ENCODE measurements around the gene ORAI1.

The ORAI1 gene

GRCh38 chr12:121638298-121639202 is 12.2 kb downstream of the ORAI1 start:
- H3K27ac ChIP-seq (replicated peaks; ENCODE audit: low read length): no peak overlapping the region
- peaks cover 17% of the 10 kb centered on the region for H3K79me1 ChIP-seq (ENCODE audit: low read depth, low read length)
- peaks cover 10 to 17% of the 10 kb centered on the region in 2 donors for H3K36me3 ChIP-seq (replicated peaks in 1 of 2; ENCODE audit: control insufficient read depth in 2 of 2, insufficient read depth in 2 of 2, low read length in 2 of 2)
- no peaks in the 10 kb centered on the region for H3K4me1 ChIP-seq (ENCODE audit: control insufficient read depth in 2 of 2, insufficient read depth in 1 of 2, low read depth in 1 of 2, low read length in 2 of 2)
- DNase-seq (ENCODE audit: low spot score): no peak
- no peak overlapping the region for H2BK5ac ChIP-seq (ENCODE audit: low read length)
- no peak overlapping the region for H3K4me3 ChIP-seq (ENCODE audit: low read length in 2 of 2)
- H4K8ac ChIP-seq (ENCODE audit: low read depth, low read length): peak overlapping the region; percentile 4
- peak overlapping the region; percentile 89 for H3K14ac ChIP-seq (ENCODE audit: low read length)
- peak overlapping the region; percentile 60 for H3K9ac ChIP-seq (ENCODE audit: low read depth, low read length, poor library complexity)
- no peak overlapping the region for H2BK15ac ChIP-seq (ENCODE audit: low read length)
- H4K91ac ChIP-seq (ENCODE audit: low read depth, low read length, poor library complexity): no peak overlapping the region
- no peak overlapping the region for H2BK12ac ChIP-seq (ENCODE audit: low read length)
- H3K9me3 ChIP-seq (replicated peaks in 1 of 2; ENCODE audit: control insufficient read depth in 2 of 2, insufficient read depth in 1 of 2, low read depth in 1 of 2, low read length in 2 of 2): peaks cover 0 to 4% of the 10 kb centered on the region in 2 donors
- no peak overlapping the region for H2AFZ ChIP-seq (ENCODE audit: low read length)
- WGBS, 2 donors (ENCODE audit: extremely low coverage in 2 of 2, insufficient read length in 2 of 2, insufficient replicate concordance in 1 of 2): no CpG with 5 or more reads among the region's 14 CpGs
- peak overlapping the region; percentile 0 for H3K18ac ChIP-seq (ENCODE audit: low read length)
- no peak overlapping the region for H3K4me2 ChIP-seq (ENCODE audit: insufficient read depth, low read length, poor library complexity, severe bottlenecking)
- H3K27me3 ChIP-seq (ENCODE audit: control insufficient read depth in 3 of 3, insufficient read depth in 3 of 3, low read depth in 1 of 3, low read length in 3 of 3): no peaks in the 10 kb centered on the region
- peak overlapping the region; percentile 53 for H3K4ac ChIP-seq (ENCODE audit: low read length)
- no peak overlapping the region for H2BK120ac ChIP-seq (ENCODE audit: low read depth, low read length)
- no peak overlapping the region for H2AK5ac ChIP-seq (ENCODE audit: low read depth, low read length)
- no peak overlapping the region for H3K23ac ChIP-seq (ENCODE audit: low read depth, low read length, poor library complexity)

DNA sequence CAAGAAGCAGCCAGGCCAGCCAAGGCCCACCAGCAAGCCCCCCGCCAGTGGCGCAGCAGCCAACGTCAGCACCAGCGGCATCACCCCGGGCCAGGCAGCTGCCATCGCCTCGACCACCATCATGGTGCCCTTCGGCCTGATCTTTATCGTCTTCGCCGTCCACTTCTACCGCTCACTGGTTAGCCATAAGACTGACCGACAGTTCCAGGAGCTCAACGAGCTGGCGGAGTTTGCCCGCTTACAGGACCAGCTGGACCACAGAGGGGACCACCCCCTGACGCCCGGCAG is 15.0 kb downstream of the ORAI1 start:
- Histone ChIP-seq H2BK5ac (ENCODE audit: low read length) (no peak overlapping the region), H2BK120ac (ENCODE audit: low read depth, low read length) (no peak overlapping the region), H3K23ac (ENCODE audit: low read depth, low read length, poor library complexity) (peak overlapping the region; percentile 85), H3K79me1 (ENCODE audit: low read depth, low read length) (peaks cover 13% of the 10 kb centered on the region), H2BK15ac (ENCODE audit: low read length) (peak overlapping the region; percentile 26), H3K4ac (ENCODE audit: low read length) (peak overlapping the region; percentile 37), H4K91ac (ENCODE audit: low read depth, low read length, poor library complexity) (no peak overlapping the region), H2AK5ac (ENCODE audit: low read depth, low read length) (no peak overlapping the region), H2BK12ac (ENCODE audit: low read length) (no peak overlapping the region), H3K4me3 (ENCODE audit: low read length in 2 of 2) (no peak overlapping the region), H3K27me3 (ENCODE audit: control insufficient read depth in 3 of 3, insufficient read depth in 3 of 3, low read depth in 1 of 3, low read length in 3 of 3) (no peaks in the 10 kb centered on the region), H2AFZ (ENCODE audit: low read length) (no peak overlapping the region), H3K4me1 (ENCODE audit: control insufficient read depth in 2 of 2, insufficient read depth in 1 of 2, low read depth in 1 of 2, low read length in 2 of 2) (no peaks in the 10 kb centered on the region), H3K9ac (ENCODE audit: low read depth, low read length, poor library complexity) (peak overlapping the region; percentile 70), H3K4me2 (ENCODE audit: insufficient read depth, low read length, poor library complexity, severe bottlenecking) (no peak overlapping the region), H3K14ac (ENCODE audit: low read length) (no peak overlapping the region), H3K36me3 (replicated peaks in 1 of 2; ENCODE audit: control insufficient read depth in 2 of 2, insufficient read depth in 2 of 2, low read length in 2 of 2) (peaks cover 8 to 17% of the 10 kb centered on the region in 2 donors), H3K18ac (ENCODE audit: low read length) (peak overlapping the region; percentile 28), H3K9me3 (replicated peaks in 1 of 2; ENCODE audit: control insufficient read depth in 2 of 2, insufficient read depth in 1 of 2, low read depth in 1 of 2, low read length in 2 of 2) (no peaks in the 10 kb centered on the region), H3K27ac (replicated peaks; ENCODE audit: low read length) (no peak overlapping the region), H4K8ac (ENCODE audit: low read depth, low read length) (no peak overlapping the region)
- no peak for DNase-seq (ENCODE audit: low spot score)
- no CpG with 5 or more reads among the region's 18 CpGs for WGBS, 2 donors (ENCODE audit: extremely low coverage in 2 of 2, insufficient read length in 2 of 2, insufficient replicate concordance in 1 of 2)

- H2AFZ ChIP-seq (ENCODE audit: low read length): no peak overlapping the region
- H3K4me2 ChIP-seq (ENCODE audit: insufficient read depth, low read length, poor library complexity, severe bottlenecking): no peak overlapping the region
- no peak overlapping the region for H3K23ac ChIP-seq (ENCODE audit: low read depth, low read length, poor library complexity)
- no peak overlapping the region for H3K18ac ChIP-seq (ENCODE audit: low read length)
- no peak overlapping the region for H2BK12ac ChIP-seq (ENCODE audit: low read length)
- no peak overlapping the region for H3K4me3 ChIP-seq (ENCODE audit: low read length in 2 of 2)
- H2AK5ac ChIP-seq (ENCODE audit: low read depth, low read length): no peak overlapping the region
- no peaks in the 10 kb centered on the region for H3K36me3 ChIP-seq (replicated peaks in 1 of 2; ENCODE audit: control insufficient read depth in 2 of 2, insufficient read depth in 2 of 2, low read length in 2 of 2)
- DNase-seq (ENCODE audit: low spot score): no peak
- H4K91ac ChIP-seq (ENCODE audit: low read depth, low read length, poor library complexity): no peak overlapping the region
- no peaks in the 10 kb centered on the region for H3K9me3 ChIP-seq (replicated peaks in 1 of 2; ENCODE audit: control insufficient read depth in 2 of 2, insufficient read depth in 1 of 2, low read depth in 1 of 2, low read length in 2 of 2)
- H3K9ac ChIP-seq (ENCODE audit: low read depth, low read length, poor library complexity): no peak overlapping the region
- H2BK5ac ChIP-seq (ENCODE audit: low read length): no peak overlapping the region
- H2BK120ac ChIP-seq (ENCODE audit: low read depth, low read length): no peak overlapping the region
- H2BK15ac ChIP-seq (ENCODE audit: low read length): no peak overlapping the region
- no peak overlapping the region for H3K4ac ChIP-seq (ENCODE audit: low read length)
- H3K14ac ChIP-seq (ENCODE audit: low read length): no peak overlapping the region
- no CpG with 5 or more reads among the region's 11 CpGs for WGBS, 2 donors (ENCODE audit: extremely low coverage in 2 of 2, insufficient read length in 2 of 2, insufficient replicate concordance in 1 of 2)
- no peak overlapping the region for H3K27ac ChIP-seq (replicated peaks; ENCODE audit: low read length)
- H3K4me1 ChIP-seq (ENCODE audit: control insufficient read depth in 2 of 2, insufficient read depth in 1 of 2, low read depth in 1 of 2, low read length in 2 of 2): no peaks in the 10 kb centered on the region
- H3K79me1 ChIP-seq (ENCODE audit: low read depth, low read length): no peaks in the 10 kb centered on the region
- no peaks in the 10 kb centered on the region for H3K27me3 ChIP-seq (ENCODE audit: control insufficient read depth in 3 of 3, insufficient read depth in 3 of 3, low read depth in 1 of 3, low read length in 3 of 3)
- H4K8ac ChIP-seq (ENCODE audit: low read depth, low read length): no peak overlapping the region
These were observed 22.2 kb downstream of the ORAI1 start for GRCh38 chr12:121648458-121649028.

GRCh38 chr12:121649322-121649721 is 23.0 kb downstream of the ORAI1 start:
- Histone ChIP-seq H4K8ac (ENCODE audit: low read depth, low read length) (no peak overlapping the region), H3K79me1 (ENCODE audit: low read depth, low read length) (no peaks in the 10 kb centered on the region), H3K36me3 (replicated peaks in 1 of 2; ENCODE audit: control insufficient read depth in 2 of 2, insufficient read depth in 2 of 2, low read length in 2 of 2) (no peaks in the 10 kb centered on the region), H4K91ac (ENCODE audit: low read depth, low read length, poor library complexity) (no peak overlapping the region), H3K27ac (replicated peaks; ENCODE audit: low read length) (no peak overlapping the region), H3K23ac (ENCODE audit: low read depth, low read length, poor library complexity) (no peak overlapping the region), H3K4ac (ENCODE audit: low read length) (no peak overlapping the region), H2BK15ac (ENCODE audit: low read length) (no peak overlapping the region), H3K18ac (ENCODE audit: low read length) (no peak overlapping the region), H3K14ac (ENCODE audit: low read length) (no peak overlapping the region), H3K9ac (ENCODE audit: low read depth, low read length, poor library complexity) (no peak overlapping the region), H3K27me3 (ENCODE audit: control insufficient read depth in 3 of 3, insufficient read depth in 3 of 3, low read depth in 1 of 3, low read length in 3 of 3) (no peaks in the 10 kb centered on the region), H2AK5ac (ENCODE audit: low read depth, low read length) (no peak overlapping the region), H3K4me2 (ENCODE audit: insufficient read depth, low read length, poor library complexity, severe bottlenecking) (no peak overlapping the region), H3K9me3 (replicated peaks in 1 of 2; ENCODE audit: control insufficient read depth in 2 of 2, insufficient read depth in 1 of 2, low read depth in 1 of 2, low read length in 2 of 2) (no peaks in the 10 kb centered on the region), H2BK120ac (ENCODE audit: low read depth, low read length) (no peak overlapping the region), H2AFZ (ENCODE audit: low read length) (no peak overlapping the region), H3K4me3 (ENCODE audit: low read length in 2 of 2) (no peak overlapping the region), H2BK12ac (ENCODE audit: low read length) (no peak overlapping the region), H3K4me1 (ENCODE audit: control insufficient read depth in 2 of 2, insufficient read depth in 1 of 2, low read depth in 1 of 2, low read length in 2 of 2) (no peaks in the 10 kb centered on the region), H2BK5ac (ENCODE audit: low read length) (no peak overlapping the region)
- WGBS, 2 donors (ENCODE audit: extremely low coverage in 2 of 2, insufficient read length in 2 of 2, insufficient replicate concordance in 1 of 2): no CpG with 5 or more reads among the region's 5 CpGs
- DNase-seq (ENCODE audit: low spot score): no peak

Data from neuronal stem cell (in vitro differentiated cells).